Natural killer cell treated with Interleukin-12 subunit alpha and Interleukin-12 subunit beta and Interleukin-15 and Interleukin-18, amount 100 ng/mL, for 72 hours (primary cell): ENCODE results near the gene TPBGL. TPM values are rescaled to one million over a fixed set of nuclear protein-coding genes. Genes with fewer than 3 reads are reported as not detected.

ENCODE experiments used
- ATAC-seq, 2 donors: fragments of 150-1000 bp; cut with Tn5 transposase in 1 of 2; sonication (Bioruptor Pico), chemical (Tn5 transposase) in 1 of 2; 2 replicates each; pipeline ENCODE4 v1.10.0; 2021
- DNase-seq: peaks from one replicate; pipeline ENCODE4 v3.0.0; 2022; ENCODE audit warnings: low spot score
- H3K27ac Mint-ChIP-seq, 2 donors: 1 replicate in 1 of 2; 2 replicates in 1 of 2; pipeline ENCODE4 v1.8.0; 2022; ENCODE audit warnings: mixed read lengths in 2 of 2, mild to moderate bottlenecking in 1 of 2, moderate library complexity in 1 of 2
- H3K27me3 Mint-ChIP-seq, 2 donors: 1 replicate in 1 of 2; 2 replicates in 1 of 2; pipeline ENCODE4 v1.8.0; 2022; ENCODE audit warnings: mixed read lengths in 2 of 2
- H3K36me3 Mint-ChIP-seq: one replicate; pipeline ENCODE4 v1.8.0; 2022; ENCODE audit warnings: mixed read lengths
- H3K4me1 Mint-ChIP-seq, 2 donors: 1 replicate in 1 of 2; 2 replicates in 1 of 2; pipeline ENCODE4 v1.8.0; 2022; ENCODE audit warnings: low read depth in 2 of 2, mixed read lengths in 2 of 2, mild to moderate bottlenecking in 1 of 2
- H3K4me3 Mint-ChIP-seq: one replicate; pipeline ENCODE4 v1.8.0; 2022; ENCODE audit warnings: mixed read lengths
- H3K9me3 Mint-ChIP-seq: 2 replicates; pipeline ENCODE4 v1.8.0; 2022; ENCODE audit warnings: mixed read lengths
- total RNA-seq, 2 donors: library from RNA; stranded (reverse); gene quantifications; one replicate each; pipeline ENCODE4 v1.2.3, GENCODE V29; 2022

Gene TPBGL
- total RNA-seq, 2 donors from 2014 or later = 0.14 to 0.43 TPM

GRCh38 chr11:75292943-75293342 lies 52.4 kb downstream of the TPBGL start:
- no peak for DNase-seq
- Mint-ChIP-seq H3K4me1 (peaks cover 29 to 49% of the 10 kb centered on the region in 2 donors), H3K36me3 (no peaks in the 10 kb centered on the region), H3K27me3 (no peaks in the 10 kb centered on the region), H3K27ac (peak overlapping the region; percentile 13 to 59), H3K4me3 (no peak overlapping the region), H3K9me3 (no peaks in the 10 kb centered on the region)
- ATAC-seq = no peak

Other genes with a start within 250 kb of the TPBGL start
- not detected for gene OR2AT4, start 143.9 kb upstream of the TPBGL start, total RNA-seq
- under 1 TPM in 1 of 2 donors, not detected in 1; 0.06 TPM for gene SLCO2B1, start 89.7 kb upstream of the TPBGL start, total RNA-seq
- gene ARRB1, start 110.9 kb downstream of the TPBGL start, total RNA-seq = 10 to 100 TPM; 47.8 to 54.5 TPM
- 1,000 to 10,000 TPM; 2,083 to 2,343 TPM for gene RPS3, start 158.7 kb downstream of the TPBGL start, total RNA-seq
- 1 to 10 TPM in 1 of 2 donors, under 1 TPM in 1; 0.62 to 1.5 TPM for gene KLHL35, start 192.4 kb downstream of the TPBGL start, total RNA-seq